HG03432 (cell line): ENCODE measurements around the gene SRRD.

Source experiments
- ATAC-seq: cut with Tn5 transposase; IDR thresholded peaks from one replicate; pipeline ENCODE4 v1.9.1; 2021; ENCODE audit warnings: mild to moderate bottlenecking, moderate library complexity; ENCODE audit not compliant: unreplicated experiment

Gene SRRD

GRCh38 chr22:26453216-26453615, 30.5 kb upstream of the SRRD start:
- ATAC-seq, result no peak

DNA sequence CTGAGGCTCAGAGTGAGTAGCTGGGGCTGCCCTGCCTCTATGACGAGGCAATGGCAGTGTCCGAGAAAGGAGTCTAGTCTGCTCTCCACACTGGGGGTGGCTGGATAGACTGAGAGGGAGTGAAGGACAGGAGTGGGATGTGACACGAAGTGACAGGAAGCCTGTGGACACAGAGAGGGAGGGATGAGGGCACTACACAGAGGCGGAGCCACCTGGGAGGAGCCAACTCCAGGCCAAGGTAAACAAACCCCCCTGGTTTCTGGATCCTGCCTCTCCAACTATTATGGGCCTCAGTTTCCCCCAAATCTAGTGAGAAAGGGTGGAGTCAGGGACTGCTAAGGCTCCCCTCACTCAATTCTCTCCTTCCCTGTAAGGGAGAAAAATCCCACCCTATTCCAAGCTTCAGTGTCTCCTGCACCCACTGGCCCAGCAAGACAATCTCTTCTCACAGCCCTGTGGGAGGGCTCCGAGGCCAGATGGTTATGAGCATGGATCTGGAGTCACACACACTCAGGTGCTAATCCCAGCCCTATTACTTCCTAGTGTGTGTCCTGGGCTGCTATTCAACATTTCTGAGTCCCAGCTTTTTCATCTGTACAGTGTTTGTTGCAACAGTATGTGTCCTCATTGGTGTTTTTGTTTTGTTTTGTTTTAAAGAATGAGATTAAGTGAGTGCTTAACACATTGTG, 29.7 kb upstream of the SRRD start:
- no peak for ATAC-seq

GRCh38 chr22:26457661-26458272, 25.9 kb upstream of the SRRD start:
- ATAC-seq, result no peak

- no peak for ATAC-seq
Observed at GRCh38 chr22:26460202-26460601, 23.5 kb upstream of the SRRD start.

GRCh38 chr22:26461188-26461810, 22.4 kb upstream of the SRRD start:
- ATAC-seq, result no peak

GRCh38 chr22:26462051-26462450, 21.6 kb upstream of the SRRD start:
- no peak for ATAC-seq

- no peak for ATAC-seq
Observed at GRCh38 chr22:26462641-26463040, 21.0 kb upstream of the SRRD start.

DNA sequence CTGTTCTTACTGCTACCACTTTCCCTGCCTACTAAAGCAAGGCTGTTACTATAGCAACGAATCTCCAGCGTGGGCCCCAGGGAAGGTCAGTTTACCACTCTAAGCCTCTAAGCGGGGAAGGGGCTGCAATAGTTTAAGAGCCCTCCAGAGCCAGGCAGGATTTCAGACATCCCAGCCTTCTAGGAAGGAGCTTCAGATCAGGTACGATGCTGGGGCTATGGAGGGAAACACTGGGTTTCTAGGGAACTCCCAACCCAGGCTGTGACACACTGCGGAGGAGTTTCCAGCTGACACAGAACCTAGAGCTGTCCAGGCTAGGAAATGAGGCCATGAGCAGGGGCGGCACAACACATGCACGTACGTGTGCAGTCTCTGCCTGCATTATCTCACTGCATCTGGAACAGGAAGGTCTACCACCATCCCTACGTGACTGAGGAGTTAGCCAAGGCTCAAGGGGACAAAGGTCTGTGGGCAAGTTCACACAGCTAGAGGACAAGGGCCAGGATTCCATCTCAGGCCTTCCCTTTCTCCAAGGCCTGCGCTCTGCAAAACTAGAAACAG, 20.5 kb upstream of the SRRD start:
- no peak for ATAC-seq

DNA sequence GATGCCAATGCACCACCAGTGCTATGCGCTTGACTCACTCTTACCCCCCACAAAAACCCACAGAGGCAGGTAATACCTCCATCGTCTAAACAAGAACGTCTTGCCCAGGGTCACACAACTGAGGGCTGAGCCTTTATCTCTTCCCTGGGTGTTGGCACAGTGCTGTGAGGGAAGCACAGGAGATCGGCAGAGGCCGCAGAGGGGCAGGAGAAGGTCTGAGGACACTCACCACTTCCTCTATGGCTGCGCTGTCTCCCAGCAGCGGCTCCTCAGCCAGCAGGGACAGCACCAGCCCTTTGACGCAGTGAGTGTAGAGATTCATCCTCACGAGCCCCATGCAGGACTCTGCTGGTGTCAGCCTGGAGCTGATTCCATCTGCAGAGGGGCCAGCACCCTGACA, 20.0 kb upstream of the SRRD start:
- ATAC-seq, result no peak

DNA sequence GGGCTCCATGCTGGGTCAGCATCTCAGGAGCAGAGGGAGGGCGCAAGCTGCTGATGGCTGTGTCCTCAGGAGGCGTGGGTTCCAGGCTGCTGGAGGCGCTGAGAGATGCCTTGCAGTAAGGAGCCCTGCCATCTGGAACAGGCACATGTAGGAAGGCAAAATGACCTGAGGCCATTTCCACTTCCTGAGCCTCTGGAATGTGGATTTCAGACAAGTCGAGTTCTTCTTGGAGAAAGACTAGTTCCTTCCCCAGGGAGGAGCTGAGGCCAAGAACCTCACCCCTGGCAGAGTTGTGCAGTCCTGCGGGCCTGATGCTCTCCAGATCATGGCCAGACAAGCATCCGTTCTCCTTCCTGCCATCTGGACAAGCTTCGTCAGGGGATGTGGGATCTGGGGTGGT, 19.4 kb upstream of the SRRD start:
- no peak for ATAC-seq

DNA sequence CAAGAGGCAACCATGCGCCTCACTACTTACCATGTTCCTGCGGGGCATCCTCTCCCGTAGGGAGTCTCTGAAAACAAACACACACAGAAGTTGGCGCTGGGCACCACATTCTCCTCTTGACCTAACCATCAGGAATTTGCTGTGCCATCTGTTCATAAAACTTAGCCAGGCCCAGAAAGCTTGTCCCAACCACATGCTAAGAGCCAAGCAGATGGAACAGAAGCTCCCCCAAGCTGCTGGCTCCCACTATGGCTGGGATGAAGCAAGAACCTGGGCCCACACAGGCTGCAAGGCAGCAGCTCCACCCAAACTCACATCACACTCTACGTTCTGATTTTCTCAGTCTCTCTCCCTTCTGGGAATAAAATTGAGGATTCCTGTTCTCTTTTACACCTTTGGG, 17.5 kb upstream of the SRRD start:
- no peak for ATAC-seq

- no peak for ATAC-seq
Observed at GRCh38 chr22:26470807-26471206, 12.9 kb upstream of the SRRD start.

- ATAC-seq, result no peak
Observed at GRCh38 chr22:26471522-26471921, 12.2 kb upstream of the SRRD start.

- no peak for ATAC-seq
Observed at GRCh38 chr22:26474682-26475081, 9.0 kb upstream of the SRRD start.

DNA sequence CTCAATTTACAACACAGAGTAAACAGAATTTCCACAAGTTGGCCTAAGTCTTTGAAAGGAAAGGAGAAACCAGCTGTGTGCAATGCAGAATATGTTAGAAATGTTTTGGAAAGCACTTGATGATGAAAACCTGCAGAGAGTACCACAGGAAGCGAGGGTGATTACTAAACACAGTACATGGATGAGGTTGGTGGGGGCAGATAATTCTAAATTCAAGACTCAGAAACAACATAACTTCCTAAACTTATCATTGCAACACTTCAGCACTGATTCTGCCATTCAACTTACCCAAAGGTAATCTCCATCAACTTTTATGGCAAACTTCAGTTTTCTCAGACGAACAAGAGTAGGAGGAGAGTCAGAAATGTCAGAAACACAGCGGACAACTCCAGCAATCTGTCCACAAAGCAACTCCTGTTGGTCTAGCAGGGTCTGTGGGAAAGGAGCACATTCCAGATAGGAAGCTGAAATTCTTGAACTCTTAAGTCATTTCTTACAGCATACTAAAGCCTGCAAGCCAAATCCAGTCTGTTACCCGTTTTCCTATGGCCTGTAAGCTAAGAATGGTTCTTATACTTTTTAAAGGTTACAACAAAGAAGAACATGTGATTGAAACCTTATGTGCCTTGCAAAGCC, 6.9 kb upstream of the SRRD start:
- no peak for ATAC-seq

- ATAC-seq, result no peak
Observed at GRCh38 chr22:26477341-26477731, 6.3 kb upstream of the SRRD start.

- ATAC-seq, result no peak
Observed at GRCh38 chr22:26479043-26479791, 4.5 kb upstream of the SRRD start.

DNA sequence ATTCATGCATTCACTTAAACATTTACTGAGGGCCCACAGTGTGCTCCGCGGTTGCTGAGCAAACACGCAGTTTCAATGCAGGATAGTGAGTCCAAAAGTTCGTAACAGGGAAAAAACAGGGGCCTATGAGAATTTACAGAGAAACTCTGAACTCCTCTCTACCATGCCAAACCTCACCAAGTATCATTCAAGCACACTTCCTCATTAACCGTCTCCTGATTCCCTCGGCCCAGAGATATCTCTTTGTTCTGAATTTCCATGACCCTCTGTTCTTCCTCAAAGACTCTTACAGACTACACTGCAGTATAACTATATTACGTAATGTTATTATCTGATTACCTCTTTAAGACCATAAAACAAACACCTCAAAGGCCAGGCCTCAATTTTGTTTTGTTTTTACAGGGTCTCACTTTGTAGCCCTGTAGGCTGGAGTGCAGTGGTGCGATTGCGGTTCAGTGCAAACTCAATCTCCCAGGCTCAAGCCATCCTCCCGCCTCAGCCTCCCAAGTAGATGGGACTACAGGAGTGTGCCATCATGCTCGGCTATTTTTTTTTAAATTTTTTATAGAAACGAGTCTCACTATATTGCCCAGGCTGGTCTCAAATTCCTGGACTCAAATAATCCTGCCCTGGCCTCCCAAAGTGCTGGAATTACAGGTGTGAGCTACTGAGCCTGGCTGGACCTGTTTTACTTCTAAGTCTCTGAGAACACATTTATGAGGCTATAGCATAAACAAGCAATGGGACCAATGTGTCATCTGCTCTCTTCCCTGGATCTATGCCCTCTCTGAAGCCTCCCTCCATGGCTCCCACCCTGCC, 3.7 kb upstream of the SRRD start:
- ATAC-seq, result no peak

- no peak for ATAC-seq
Observed at GRCh38 chr22:26480611-26480932, 3.1 kb upstream of the SRRD start.

DNA sequence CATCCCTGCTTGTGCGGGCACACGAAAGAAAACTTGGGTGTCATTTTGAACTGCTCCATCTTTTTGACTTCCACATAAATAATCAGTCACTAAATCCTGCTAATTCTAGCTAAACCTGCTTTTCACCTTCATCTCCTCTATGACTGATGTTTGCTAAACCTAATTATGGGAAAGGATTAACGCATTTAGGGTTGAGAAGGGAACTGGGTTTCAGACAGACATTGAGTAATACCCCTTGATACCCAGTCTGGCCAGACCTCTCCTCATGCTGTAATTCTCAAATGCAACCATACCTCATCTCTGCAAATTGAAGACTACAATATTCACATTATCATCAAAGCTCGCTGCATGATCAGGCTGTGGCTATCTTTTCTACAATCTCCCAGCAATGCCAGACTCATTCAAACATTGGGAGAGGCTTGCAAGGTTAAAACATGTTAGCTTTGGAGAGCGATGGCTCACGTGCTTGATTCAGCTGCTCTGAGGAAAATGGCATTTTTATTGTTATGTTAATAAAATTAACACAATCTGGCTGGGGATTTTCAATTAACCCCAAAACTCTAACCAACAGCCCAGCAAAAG, 2.5 kb upstream of the SRRD start:
- ATAC-seq, result no peak
